PC-9 (cell line): ENCODE measurements around the gene CFAP97D2. TPM values are rescaled to one million over a fixed set of nuclear protein-coding genes. Genes with fewer than 3 reads are reported as not detected.
"Not testable (repeated sequence)": the region's sequence is repeated elsewhere in the genome, so short reads cannot be mapped to it uniquely, and the experiment has no call there.

Experiments used
- BruUV-seq: library from RNA; stranded (reverse); fragments of 400-500 nt; replicated peaks from 2 replicates; lab custom pipeline; 2021; lab: Mats Ljungman, UMichigan
- CTCF ChIA-PET: fragments of 300-600 bp; sonication (Branson Sonifier 250); formaldehyde crosslinking; loops from one replicate; lab custom pipeline; 2022; ENCODE audit warnings: antibody characterized with exemption; lab: Charles Lee
- POLR2A ChIA-PET: fragments of 300-600 bp; sonication (Branson Sonifier 250); formaldehyde crosslinking; loops from one replicate; lab custom pipeline; 2022; ENCODE audit warnings: antibody characterized with exemption; ENCODE audit not compliant: unreplicated experiment; lab: Charles Lee
- DNase-seq, 2 experiments: peaks; one replicate each; pipeline versions ENCODE4 v3.0.0 to v3.0.0-alpha.2; 2015 to 2022; ENCODE audit warnings: mixed read lengths in 1 of 2
- H2AFZ ChIP-seq: fragments of 200-600 bp; sonication (generic); 2 replicates; pipeline ENCODE4 v1.8.1; 2017; ENCODE audit warnings: antibody characterized with exemption
- H3F3A ChIP-seq: fragments of 200-600 bp; sonication (generic); 2 replicates; pipeline ENCODE4 v1.8.1; 2017; ENCODE audit warnings: antibody characterized with exemption, mild to moderate bottlenecking, low read depth; ENCODE audit not compliant: insufficient read depth
- H3K27ac ChIP-seq: fragments of 200-600 bp; sonication (generic); 2 replicates; pipeline ENCODE4 v1.6.1; 2016; ENCODE audit warnings: mixed run types
- H3K27me3 ChIP-seq: fragments of 200-600 bp; sonication (generic); 2 replicates; pipeline ENCODE4 v1.6.1; 2016; ENCODE audit warnings: low read depth, mixed run types; ENCODE audit not compliant: insufficient read depth
- H3K36me3 ChIP-seq: fragments of 200-600 bp; sonication (generic); 2 replicates; pipeline ENCODE4 v1.6.1; 2016; ENCODE audit warnings: low read depth, mixed run types
- H3K4me1 ChIP-seq: fragments of 200-600 bp; sonication (generic); replicated peaks from 2 replicates; pipeline ENCODE4 v1.6.1; 2016; ENCODE audit warnings: mixed run types; ENCODE audit not compliant: insufficient read depth
- H3K4me2 ChIP-seq: fragments of 200-600 bp; sonication (generic); 2 replicates; pipeline ENCODE4 v1.6.1; 2017; ENCODE audit warnings: mixed run types
- H3K4me3 ChIP-seq: fragments of 200-600 bp; sonication (generic); 2 replicates; pipeline ENCODE4 v1.6.1; 2016; ENCODE audit warnings: mixed run types
- H3K79me2 ChIP-seq: fragments of 200-600 bp; sonication (generic); 2 replicates; pipeline ENCODE4 v1.6.1; 2017; ENCODE audit warnings: low read depth, mixed run types
- H3K9me2 ChIP-seq: fragments of 200-600 bp; sonication (generic); 2 replicates; pipeline ENCODE4 v1.8.1; 2017; ENCODE audit warnings: mild to moderate bottlenecking; ENCODE audit not compliant: insufficient read depth
- H3K9me3 ChIP-seq: fragments of 200-600 bp; sonication (generic); 2 replicates; pipeline ENCODE4 v1.8.1; 2016; ENCODE audit warnings: low read depth; ENCODE audit not compliant: insufficient read depth
- H4K20me1 ChIP-seq: fragments of 200-600 bp; sonication (generic); 2 replicates; pipeline ENCODE4 v1.8.1; 2017; ENCODE audit not compliant: insufficient read depth
- CTCF ChIP-seq: fragments of 200-600 bp; sonication (generic); conservative IDR thresholded peaks from 2 replicates; pipeline ENCODE4 v1.6.1; 2017; ENCODE audit warnings: mixed run types, antibody characterized with exemption, mild to moderate bottlenecking, moderate library complexity
- EZH2 ChIP-seq: fragments of 200-600 bp; sonication (generic); IDR thresholded peaks from 2 replicates; pipeline ENCODE4 v1.8.0; 2017; ENCODE audit warnings: antibody characterized with exemption, low read depth
- intact Hi-C: fragments of 100-400 bp; cut with micrococcal nuclease; formaldehyde crosslinking; loops from one replicate; pipeline ENCODE4 v1.10.0; 2022; ENCODE audit not compliant: unreplicated experiment
- total RNA-seq: library from RNA; stranded (reverse); gene quantifications from 2 replicates; pipeline ENCODE4 v1.2.3, GENCODE V29; 2021

The CFAP97D2 gene
- total RNA-seq, 1 experiment from 2014 or later, result not detected

GRCh38 chr13:114248011-114248410, 69.0 kb downstream of the CFAP97D2 start:
- peaks cover 10% of the 10 kb centered on the region for H4K20me1 ChIP-seq
- ChIA-PET CTCF (no interaction called here), POLR2A (no interaction called here)
- H3K9me3 ChIP-seq, result no peaks in the 10 kb centered on the region
- H3K4me1 ChIP-seq, result no peaks in the 10 kb centered on the region
- no peak for DNase-seq
- no peak overlapping the region for H3K4me3 ChIP-seq
- no peak overlapping the region for H2AFZ ChIP-seq
- H3K27ac ChIP-seq, result no peak overlapping the region
- intact Hi-C loops, result no loop called here
- TF ChIP-seq EZH2, result no peak
- no peak for TF ChIP-seq CTCF
- H3K9me2 ChIP-seq, result no peaks in the 10 kb centered on the region; the same call in 1 of the 2 replicates
- H3K79me2 ChIP-seq, result no peaks in the 10 kb centered on the region
- BruUV-seq, result no TSS peak
- H3K4me2 ChIP-seq, result no peak overlapping the region
- H3K36me3 ChIP-seq, result peaks cover 65% of the 10 kb centered on the region
- H3F3A ChIP-seq, result peaks cover 14% of the 10 kb centered on the region; the same call in 1 of the 2 replicates
- H3K27me3 ChIP-seq, result no peaks in the 10 kb centered on the region

- Histone ChIP-seq H2AFZ (no peak overlapping the region), H3K9me3 (no peaks in the 10 kb centered on the region), H3K79me2 (no peaks in the 10 kb centered on the region), H3K9me2 (no peaks in the 10 kb centered on the region; the same call in 1 of the 2 replicates), H3K4me3 (no peak overlapping the region), H4K20me1 (peaks cover 7% of the 10 kb centered on the region), H3F3A (0 out of 2 replicates have a peak, but pooled peaks cover 5% of the 10 kb centered on the region), H3K36me3 (peaks cover 58% of the 10 kb centered on the region), H3K27ac (no peak overlapping the region), H3K27me3 (no peaks in the 10 kb centered on the region), H3K4me1 (no peaks in the 10 kb centered on the region), H3K4me2 (no peak overlapping the region)
- no peak for DNase-seq
- ChIA-PET POLR2A (no interaction called here), CTCF (interaction anchor here (0.7 kb wide), 1 partner anchor 16 kb away, joined by 4 read pairs; no protein-coding TSS in a partner anchor)
- BruUV-seq, result no TSS peak
- TF ChIP-seq EZH2, result no peak
- no peak for TF ChIP-seq CTCF
- intact Hi-C loops, result no loop called here
Measured at GRCh38 chr13:114249077-114249476, 70.0 kb downstream of the CFAP97D2 start.

GRCh38 chr13:114251639-114252440, 72.8 kb downstream of the CFAP97D2 start:
- H4K20me1 ChIP-seq, H3K4me3 ChIP-seq, H3K4me2 ChIP-seq, H2AFZ ChIP-seq, H3K9me2 ChIP-seq, H3K27ac ChIP-seq, H3K9me3 ChIP-seq, POLR2A ChIA-PET, H3K4me1 ChIP-seq, H3K79me2 ChIP-seq, H3K27me3 ChIP-seq, H3F3A ChIP-seq, intact Hi-C loops, BruUV-seq, DNase-seq, CTCF ChIA-PET: not testable (repeated sequence)
- peaks cover 57% of the 10 kb centered on the region for H3K36me3 ChIP-seq
